ENCODE data around the gene DIPK1B. TPM values are rescaled to one million over a fixed set of nuclear protein-coding genes. Genes with fewer than 3 reads are reported as not detected.

Gene DIPK1B
- total RNA-seq, 1 donor from 2014 or later: 25.1 TPM

DNA sequence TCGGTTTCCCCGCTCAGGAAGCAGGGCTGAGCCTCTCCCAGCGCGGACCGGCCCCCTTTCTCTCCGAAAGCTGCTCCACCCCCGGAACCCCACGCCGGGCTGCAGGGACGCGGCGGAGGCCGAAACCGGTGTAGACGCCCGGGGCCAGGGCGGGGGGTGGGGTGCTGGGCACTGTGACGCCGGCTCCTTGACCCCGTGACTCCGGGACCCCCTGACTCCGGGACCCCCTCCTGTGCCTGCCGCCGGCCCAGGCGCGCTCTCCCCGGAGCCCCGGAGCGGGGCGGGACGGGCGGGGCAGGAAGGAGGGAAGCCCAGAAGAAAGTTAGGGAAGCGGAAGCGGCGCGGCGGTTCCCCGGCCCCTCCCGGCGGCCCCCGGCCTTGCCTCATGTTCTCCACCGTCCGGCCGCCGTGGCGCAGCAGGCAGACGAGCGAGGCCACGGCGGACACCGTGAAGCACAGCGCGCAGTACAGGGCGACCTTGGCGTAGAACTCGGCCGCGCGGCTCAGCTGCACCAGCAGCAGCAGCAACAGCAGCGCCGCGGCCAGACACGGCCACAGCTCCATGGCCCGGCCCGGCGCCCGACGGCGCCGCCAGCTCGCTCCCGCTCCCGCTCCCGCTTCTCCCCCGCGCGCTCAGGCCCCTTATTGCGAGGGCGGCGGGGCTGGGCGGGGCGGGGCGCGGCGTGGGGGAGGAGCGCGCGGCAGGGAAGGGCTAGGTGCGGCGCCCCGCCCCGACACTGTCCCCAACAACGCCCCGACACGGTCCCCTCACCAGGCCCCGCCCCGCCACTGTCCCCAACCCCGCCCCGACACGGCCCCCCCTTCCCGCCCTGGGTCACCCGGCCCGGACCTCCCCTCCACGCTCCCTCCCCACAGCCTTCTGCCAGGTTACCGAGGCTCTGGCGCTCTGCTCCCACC lies 25.3 kb upstream of the DIPK1B start, which contains the start of gene AGPAT2:
AGPAT2 (minus strand) TSS at position 664 of the 918 bp plus-strand sequence; CDS start at position 564, 100 bp downstream.
- no peak for DNase-seq

DNA sequence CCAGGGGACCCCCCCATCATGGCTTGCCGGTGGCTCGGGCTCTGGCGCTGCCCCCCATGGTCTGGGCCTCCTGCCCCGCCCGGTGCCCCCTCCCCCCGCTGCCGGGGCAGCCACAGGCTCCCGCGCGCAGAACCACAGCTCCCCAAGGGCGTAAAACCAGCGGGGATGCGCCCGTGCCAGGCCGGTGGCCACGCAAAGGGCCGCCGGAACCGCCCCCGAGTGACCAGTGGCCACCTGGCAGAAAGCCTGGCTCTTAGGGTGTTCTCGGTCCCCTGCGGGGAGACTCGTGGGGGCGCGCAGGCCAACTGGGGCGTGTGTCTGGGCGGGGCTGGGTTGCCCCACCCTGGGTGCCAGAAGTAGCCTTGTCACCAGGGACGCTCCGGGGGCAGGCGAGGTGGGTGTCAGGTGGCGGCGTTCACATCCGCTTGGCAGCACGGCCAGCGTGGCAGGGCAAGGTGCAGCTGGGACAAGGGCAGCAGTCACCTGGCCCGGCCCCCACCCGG lies 24.6 kb upstream of the DIPK1B start:
- DNase-seq: no peak

DNA sequence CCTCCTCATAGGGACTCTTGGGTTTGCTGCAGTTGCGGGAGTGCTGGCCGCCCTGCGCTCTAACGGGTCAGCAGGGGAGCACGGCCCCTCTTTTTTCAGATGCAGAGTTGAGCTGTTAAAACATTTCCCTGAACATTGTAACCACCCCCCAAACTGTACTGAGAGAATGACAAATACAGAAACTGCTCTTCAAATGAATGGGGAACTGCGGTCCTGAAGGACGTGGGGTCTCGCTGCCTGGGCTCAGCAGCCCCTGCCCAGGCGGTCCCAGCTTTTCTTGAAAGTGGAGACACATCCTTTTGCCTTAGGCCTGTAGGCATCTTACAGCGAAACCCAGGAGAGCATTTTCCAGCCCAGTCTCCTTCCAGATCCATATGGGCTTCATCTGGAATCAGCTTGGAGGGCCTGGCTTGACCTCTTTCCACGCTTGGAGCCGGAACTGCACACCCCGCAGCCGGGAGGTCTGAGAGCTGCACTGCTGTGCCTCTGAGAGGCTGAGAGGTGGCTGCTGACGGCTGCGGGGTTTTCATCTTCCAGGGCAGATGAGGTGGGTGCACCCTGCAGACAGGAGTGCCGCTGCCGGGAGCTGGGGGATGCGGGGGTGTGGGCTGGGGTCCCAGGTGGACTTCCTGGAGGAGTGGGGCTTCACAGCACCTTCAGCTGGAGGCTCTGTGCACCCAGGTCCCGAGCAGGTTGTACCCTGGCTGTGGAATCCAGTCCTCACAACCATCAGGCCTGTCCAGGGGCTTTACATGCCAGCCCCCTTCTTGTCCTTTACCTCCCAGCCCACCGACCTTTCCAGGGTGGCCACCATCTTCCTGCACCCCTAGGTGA lies 23.9 kb upstream of the DIPK1B start:
- no peak for DNase-seq

DNA sequence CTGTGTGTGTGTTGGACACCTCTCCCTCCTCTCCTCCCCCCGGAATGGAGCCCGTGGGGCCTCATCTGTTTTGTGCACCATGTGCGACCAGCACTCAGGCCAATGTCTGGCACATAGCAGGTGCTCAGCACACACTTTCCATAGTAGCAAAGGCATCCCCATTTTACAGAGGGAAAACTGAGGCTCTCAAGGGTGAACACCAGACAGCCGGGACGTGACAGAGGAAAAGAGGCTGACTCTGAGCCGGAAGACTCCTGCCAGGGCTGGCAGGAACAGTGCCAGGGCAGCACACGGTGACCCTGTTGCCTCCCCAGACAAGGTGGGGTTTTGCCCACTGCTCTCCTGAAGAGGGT lies 23.3 kb upstream of the DIPK1B start:
- no peak for DNase-seq

DNA sequence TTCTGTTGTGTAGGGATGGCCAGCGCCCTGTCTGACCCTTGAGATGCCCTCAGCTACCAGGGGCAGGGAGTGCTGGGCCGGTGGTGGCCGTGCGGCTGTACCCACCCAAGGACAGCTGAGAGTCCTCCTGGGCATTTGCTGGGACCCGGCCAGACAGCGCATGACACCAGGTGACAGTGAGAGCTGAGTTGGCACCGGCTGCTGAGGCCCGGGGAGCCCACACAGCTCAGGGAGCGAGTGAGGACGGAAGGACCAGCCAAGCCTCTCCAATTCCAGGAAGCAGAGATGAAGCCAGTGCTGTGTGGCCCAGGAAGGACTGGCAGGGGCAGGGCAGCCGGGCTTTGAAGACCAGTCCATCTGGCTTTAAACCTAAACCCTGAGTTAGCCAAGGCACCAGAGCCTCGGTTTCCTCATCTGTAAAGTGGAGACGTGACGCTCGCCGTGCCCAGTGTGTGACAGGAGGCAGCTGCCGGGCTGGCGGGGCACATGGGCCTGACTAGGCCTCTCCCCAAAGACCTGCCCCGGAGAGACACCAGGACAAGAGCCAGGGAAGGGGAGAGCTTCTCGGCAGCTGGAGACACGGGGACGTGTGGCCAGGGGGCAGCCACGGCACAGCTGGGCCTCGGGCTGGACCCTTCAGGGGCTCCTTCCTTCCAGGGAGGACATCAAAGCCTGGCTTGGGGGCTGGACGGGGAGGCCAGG lies 22.1 kb upstream of the DIPK1B start:
- no peak for DNase-seq

DNA sequence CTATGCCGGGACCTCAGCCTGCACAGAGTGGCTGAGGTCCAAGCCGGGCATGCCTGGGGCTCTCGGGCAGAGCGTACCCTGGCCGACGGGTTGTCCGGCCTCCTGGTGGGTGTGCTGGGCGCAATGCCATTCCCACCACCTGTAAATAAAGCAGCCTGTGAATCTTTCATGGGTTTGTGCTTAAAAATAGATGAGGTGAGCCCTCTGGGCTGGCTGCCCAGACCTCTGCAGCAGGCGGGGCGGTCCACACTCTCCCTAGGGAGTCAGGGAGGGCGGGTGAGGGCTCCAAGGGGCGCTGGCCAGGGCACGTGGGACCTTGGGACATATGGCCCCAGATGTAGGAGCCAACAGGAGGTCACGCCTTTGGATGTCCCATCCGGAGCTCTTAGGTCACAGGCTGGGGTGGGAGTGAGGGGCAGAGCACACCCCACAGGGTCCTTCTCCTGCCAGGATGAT lies 21.5 kb upstream of the DIPK1B start:
- DNase-seq: no peak

DNA sequence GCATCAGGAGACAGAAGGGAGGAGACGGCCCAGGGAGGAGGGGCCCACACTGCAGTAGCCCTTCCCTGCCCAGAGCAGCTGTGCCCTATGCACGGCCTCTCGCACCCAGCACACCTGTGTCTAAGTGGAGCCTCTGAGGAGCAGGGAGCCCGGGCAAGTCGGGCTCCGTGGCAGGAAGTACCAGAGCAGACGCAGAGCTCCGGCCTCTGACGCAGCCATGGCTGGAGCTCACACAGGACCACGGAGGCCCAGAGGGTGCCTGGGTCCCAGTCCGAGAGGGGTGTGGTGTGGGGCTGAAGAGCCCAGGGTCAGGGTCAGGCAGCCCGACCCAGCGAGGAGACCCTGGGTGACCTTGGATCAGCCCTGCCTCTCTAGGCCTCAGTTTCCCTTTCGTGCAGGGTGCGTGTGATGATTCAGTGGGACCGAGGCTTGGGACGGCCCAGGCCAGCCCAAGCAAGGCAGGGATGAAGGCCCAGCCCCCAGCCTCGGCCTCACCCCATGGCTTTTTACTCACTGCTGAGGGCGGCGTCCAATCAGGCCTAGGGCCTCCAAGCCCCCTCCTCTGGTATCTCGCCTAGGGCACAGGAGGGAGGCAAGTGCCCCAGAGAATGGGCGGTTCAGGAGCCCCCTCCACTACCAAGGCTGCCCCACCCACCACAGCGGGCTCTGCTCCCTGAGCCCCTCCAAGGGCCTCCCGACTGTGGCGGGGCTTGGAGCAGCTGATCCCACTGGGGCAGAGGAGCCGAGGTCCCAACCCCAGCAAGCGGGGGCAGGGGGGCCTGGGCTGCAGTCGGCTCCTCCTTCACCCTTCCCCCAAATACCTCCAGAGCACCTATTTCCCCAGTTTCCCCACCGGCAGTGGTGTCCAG lies 20.8 kb upstream of the DIPK1B start:
- DNase-seq: no peak

DNA sequence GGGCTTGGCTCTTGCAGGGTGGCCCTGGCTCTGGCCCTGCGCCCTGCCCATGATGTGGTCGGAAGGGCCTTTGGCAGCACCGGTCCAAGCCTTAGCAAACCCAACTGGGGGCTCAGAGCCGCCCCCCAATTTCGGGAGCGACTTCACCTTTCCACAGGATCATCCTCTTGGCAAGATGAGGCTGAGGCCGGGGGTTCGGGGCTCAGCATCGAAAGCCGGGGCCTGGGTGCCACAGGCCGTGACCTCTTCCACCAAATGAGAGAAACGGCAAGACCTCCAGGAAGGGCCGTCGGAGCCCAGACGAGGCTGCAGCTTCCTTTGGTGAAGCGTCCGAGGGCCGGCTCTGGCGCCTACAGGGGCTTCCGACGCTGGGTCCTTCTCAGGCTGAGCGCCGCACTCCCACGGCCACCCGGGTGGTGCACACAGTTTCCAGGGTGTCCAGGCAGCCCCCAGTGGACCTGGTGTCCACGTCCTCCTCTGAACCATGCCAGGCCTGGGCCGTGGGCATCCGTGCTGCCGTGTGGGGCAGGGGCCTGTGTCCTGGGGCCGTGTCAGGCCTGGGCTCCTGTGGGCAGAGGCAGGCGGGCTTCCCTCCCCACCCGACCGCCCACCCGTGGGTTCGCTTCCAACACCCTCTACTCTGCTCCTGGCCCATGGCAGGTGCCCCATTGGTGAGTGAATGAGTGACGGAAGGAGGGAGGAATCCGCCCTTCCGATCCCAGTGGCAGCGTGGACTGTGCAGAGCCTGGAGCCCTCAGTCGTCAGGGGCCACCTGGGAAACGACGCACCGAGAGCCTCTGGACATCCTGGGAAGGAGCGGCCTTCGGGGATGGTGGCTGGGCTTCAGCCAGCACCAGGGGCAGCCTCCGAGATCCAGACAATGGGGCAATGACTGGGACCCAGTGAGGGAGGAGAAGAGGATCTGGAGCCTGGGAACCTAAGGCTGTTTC lies 19.9 kb upstream of the DIPK1B start:
- no peak for DNase-seq

DNA sequence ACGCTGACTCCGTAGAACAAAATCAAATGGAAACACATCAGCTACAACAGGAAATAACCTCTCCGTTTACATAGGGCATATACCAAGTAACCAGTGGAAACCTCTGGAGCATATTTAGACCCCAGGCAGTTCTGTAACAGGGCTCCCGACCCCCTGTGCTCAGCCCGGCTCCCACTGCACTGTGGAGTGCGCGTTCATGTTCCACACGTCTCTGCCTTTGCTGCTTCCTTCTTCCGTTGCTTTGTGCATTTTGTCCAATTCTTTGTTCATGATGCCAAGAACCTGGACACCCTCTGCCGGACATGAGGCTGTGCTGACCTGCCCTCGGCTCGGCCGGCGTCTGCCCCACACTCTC lies 19.3 kb upstream of the DIPK1B start:
- DNase-seq: no peak

DNA sequence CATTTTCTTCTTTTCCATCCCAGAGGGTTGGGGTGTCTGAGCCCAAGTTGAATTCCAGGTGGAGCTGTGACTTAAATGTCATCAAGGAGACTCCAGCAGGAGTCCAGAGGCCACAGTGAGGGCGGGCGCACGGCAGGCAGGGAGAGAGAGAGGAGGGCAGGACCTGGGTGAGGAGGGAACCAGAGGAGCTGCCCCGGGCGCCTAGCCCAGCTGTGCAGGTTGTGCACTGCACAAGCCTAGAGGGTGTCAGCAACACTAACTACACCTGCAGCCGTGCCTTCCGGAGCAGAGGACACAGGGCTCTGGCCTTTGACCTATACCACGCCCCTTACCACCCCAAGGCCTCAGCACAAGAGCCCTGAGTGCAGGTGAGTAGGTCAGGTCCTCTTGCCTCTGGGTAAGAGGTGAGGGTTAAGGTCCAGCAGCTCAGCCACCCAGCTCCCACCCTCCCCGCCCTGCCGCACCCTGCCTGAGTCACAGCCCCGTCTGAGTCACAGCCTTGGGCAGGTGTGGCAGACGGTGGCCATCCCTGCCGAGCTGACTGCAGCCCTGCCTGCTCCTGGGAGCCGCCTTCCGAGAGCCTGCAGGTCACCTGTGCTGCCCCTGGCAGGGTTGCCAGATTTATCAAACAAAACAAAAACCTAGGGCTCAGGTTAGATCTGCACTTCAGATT lies 18.7 kb upstream of the DIPK1B start:
- no peak for DNase-seq

DNA sequence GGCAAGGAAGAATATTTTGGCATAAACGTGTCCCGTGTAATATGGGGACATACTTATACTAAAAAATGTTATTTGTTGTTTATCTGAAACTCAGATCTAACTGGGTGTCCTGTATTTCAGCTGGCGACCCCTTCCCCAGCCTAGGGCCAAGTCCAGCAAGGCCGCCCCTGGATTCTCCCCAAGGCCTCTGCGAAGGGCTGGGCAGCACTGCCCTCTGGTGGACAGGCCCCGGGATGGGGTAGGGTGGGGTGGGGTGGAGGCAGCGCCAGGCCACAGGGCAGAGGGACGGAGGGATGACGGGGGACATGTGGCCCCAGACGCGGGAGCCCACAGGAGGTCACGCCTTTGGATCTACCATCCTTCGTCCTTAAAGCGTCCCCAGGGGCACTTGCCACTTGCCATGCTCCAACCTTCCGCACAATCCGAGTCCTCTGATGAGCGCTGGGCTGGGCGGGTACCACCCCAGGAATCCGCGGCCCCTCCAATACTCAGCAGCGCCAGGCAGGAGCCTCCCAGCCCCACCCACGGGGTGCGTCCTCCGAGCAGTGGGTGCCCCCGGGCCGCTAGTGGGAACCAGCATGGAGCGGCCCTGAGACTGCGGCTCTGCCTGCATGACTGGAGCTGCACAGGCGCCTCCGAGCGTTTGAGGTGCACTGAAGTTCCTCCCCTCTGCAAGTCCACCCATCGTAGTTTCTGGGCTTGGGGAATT lies 18.1 kb upstream of the DIPK1B start:
- DNase-seq: no peak

DNA sequence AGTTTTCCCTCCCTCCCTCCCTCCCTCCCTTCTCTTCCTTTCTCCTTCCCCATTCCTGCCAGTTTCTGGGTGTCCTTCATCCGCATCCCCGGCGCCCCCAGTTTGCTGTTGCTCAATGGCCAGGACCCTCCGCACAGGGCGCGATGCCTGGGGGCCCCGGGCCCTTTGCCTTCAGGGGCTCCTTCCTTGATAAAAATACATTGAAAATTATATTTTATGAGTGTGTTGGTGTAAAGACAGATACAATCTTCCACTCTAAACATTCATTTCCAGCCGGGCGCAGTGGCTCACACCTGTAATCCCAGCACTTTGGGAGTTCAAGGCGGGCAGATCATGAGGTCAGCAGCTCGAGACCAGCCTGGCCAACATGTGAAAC lies 17.5 kb upstream of the DIPK1B start:
- DNase-seq: no peak

DNA sequence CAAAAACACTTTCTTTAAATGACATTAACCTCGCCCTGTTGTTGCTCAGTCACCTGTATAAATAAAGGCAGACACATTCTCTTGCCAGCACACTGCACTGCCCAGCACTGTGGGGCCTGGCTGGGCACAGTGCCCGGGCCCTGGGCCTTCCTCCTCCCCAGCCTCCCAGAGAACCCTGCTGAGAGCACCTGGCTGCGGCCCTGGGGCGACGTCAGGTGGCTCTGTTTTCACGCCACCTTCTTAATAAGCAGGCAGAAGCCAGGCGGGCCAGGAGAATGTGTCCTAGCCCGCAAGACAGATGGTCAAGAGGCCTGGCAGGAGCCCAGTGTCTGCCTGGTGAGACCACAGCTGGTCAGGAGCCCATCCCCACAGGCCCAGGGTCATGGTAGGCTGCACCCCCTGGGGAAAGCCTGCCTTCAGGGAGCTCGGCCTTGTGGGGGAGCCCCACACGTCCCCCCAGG lies 16.9 kb upstream of the DIPK1B start:
- DNase-seq: no peak

DNA sequence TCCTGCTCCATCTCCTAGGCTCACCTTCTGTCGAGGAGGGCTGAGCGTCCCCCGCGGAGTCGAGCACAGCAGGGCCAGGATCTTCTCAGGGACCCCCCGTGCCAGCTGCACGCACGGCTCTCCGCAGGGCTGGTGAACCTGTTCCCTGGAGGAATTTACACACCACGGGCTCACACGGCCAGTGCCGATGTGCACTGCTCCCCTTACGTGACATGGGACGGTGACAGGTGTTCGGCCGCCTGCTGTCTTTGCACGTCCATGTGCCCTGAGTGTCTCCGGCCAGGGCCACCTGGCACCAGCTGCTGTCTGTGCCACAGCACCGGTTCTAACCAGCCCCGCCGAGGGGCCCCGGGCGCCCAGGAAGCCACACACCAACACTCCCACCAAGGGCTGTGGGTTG lies 16.4 kb upstream of the DIPK1B start:
- no peak for DNase-seq

DNA sequence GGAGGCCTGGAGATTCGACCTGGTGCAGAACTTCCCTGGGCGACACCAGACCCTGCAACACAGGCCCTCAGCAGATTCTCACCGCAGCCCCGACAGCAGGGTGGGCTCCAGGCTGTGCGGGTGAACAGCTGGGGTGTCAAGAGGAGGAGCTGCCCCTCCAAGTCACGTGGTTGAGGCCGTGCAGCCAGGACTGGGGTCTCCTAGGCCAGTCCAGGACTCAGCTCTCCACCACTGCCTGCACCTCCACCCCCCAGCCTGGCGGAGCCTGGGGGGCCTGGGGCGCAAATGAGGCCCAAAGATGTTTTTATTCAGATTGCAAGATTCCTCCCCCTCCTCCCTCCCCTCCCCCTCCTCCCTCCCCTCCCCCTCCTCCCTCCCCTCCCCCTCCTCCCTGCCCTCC lies 15.9 kb upstream of the DIPK1B start:
- DNase-seq: no peak

DNA sequence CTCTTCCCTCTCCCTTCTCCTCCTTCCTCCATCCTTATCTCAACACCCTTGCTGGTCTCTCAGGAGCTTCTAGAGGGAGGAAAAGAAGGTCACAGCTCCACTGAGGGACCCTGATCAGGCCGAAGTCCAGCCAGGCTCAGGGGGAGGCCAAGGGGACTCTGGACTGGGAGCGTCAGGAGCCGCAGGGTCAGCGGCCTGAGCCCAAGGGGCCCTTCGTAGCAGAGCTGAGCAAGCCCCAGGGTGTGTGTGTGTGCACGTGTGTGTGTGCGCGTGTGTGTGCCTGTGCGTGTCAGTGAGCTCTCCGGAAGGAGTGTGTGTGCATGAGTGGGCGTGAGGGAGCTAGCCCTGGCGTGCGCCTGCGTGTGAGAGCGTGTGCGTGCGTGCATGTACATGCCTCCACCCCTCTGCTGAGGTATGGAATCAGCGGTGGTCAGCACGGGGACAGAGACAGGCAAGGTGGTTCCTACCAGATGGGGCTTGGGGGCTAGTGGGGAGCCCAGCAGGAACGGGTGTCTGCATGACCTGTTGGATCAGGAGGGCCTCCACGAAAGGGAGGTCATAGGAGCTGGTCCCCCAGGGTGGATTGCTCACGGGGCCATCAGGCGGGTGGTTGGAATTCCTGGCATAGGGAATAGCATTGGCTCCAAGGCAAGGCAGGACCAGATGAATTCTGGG lies 15.1 kb upstream of the DIPK1B start:
- DNase-seq: no peak

DNA sequence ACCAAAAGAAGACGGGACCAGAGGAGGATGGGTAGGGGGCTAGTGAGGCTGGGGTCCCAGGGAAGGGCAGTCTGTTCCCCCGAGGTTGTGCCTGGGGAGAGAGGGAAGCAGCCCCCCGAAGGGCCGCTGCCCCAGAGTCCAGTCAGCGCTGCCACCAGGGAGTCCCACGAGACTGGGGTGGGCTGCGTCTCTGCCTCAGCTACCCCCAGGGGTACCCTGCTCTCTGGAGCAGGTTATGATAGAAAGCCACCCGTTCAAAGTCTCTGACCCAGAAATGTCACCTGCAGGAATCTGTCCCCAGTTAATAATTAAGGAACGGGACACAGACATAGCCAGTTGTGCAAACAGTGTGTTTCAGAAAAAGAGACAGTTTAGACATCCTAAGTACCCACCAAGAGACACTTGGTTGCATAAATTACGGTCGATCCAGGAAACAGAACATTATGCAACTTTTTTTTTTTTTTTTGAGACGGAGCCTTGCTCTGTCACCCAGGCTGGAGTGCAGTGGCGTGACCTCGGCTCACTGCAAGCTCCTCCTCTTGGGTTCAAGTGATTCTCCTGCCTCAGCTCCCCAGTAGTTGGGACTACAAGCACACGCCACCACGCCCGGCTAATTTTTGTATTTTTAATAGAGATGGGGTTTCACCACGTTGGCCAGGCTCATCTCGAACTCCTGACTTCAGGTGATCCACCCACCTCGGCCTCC lies 14.4 kb upstream of the DIPK1B start:
- DNase-seq: no peak
